ENCODE measurements around the gene MIS18A.
"Not testable (repeated sequence)": the region's sequence is repeated elsewhere in the genome, so short reads cannot be mapped to it uniquely, and the experiment has no call there.

Gene MIS18A

DNA sequence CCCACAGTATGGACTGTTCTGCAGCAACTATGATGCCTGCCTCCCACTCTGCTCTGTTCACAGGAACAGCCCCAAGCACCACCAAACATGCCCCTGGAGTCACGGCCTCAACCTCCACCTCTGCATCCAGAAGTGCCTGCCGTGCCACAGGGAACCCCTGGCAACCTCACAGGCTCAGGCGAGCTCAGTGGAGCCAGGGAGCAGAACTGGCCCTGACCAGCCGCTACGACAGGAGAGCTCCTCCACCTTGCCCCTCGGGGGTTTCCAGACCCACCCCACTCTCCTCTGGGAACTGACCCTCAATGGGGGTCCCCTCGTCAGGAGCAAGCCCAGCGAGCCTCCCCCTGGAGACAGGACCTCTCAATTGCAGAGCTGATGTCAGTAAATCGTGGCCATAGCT is 32.8 kb upstream of the MIS18A start:
- Histone ChIP-seq H3K27me3 (replicated peaks; ENCODE audit: insufficient read depth, low read length) (no peaks in the 10 kb centered on the region), H3K36me3 (replicated peaks; ENCODE audit: insufficient read depth, low read length) (0 out of 2 replicates have a peak, but pooled peaks cover 4% of the 10 kb centered on the region), H3F3A (ENCODE audit: insufficient read depth, low read length) (no peaks in the 10 kb centered on the region), H3K4me2 (ENCODE audit: low read depth, low read length) (no peak overlapping the region), H3K4me3 (ENCODE audit: low read length) (no peak overlapping the region), H3K9ac (ENCODE audit: low read length) (no peak overlapping the region), H3K27ac (ENCODE audit: low read length) (no peak overlapping the region), H4K20me1 (ENCODE audit: insufficient read depth, low read length) (no peaks in the 10 kb centered on the region), H3K9me2 (replicated peaks; ENCODE audit: insufficient read depth, low read length) (no peaks in the 10 kb centered on the region), H3K9me3 (replicated peaks; ENCODE audit: insufficient read depth, low read length) (no peaks in the 10 kb centered on the region), H3K4me1 (ENCODE audit: low read length) (no peaks in the 10 kb centered on the region), H3K79me2 (ENCODE audit: low read length) (no peaks in the 10 kb centered on the region), H2AFZ (ENCODE audit: low read length) (no peak overlapping the region)
- TF ChIP-seq EZH2phosphoT487 (IDR thresholded peaks at IDR 0.05; ENCODE audit: low read length), result no peak
- TF ChIP-seq EZH2 (optimal IDR thresholded peaks at IDR 0.05; ENCODE audit: low read depth, low read length), result no peak
- TF ChIP-seq, protein P1, sequence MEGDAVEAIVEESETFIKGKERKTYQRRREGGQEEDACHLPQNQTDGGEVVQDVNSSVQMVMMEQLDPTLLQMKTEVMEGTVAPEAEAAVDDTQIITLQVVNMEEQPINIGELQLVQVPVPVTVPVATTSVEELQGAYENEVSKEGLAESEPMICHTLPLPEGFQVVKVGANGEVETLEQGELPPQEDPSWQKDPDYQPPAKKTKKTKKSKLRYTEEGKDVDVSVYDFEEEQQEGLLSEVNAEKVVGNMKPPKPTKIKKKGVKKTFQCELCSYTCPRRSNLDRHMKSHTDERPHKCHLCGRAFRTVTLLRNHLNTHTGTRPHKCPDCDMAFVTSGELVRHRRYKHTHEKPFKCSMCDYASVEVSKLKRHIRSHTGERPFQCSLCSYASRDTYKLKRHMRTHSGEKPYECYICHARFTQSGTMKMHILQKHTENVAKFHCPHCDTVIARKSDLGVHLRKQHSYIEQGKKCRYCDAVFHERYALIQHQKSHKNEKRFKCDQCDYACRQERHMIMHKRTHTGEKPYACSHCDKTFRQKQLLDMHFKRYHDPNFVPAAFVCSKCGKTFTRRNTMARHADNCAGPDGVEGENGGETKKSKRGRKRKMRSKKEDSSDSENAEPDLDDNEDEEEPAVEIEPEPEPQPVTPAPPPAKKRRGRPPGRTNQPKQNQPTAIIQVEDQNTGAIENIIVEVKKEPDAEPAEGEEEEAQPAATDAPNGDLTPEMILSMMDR (IDR thresholded peaks at IDR 0.05; ENCODE audit: low read length), result no peak
- DNase-seq, result no peak

DNA sequence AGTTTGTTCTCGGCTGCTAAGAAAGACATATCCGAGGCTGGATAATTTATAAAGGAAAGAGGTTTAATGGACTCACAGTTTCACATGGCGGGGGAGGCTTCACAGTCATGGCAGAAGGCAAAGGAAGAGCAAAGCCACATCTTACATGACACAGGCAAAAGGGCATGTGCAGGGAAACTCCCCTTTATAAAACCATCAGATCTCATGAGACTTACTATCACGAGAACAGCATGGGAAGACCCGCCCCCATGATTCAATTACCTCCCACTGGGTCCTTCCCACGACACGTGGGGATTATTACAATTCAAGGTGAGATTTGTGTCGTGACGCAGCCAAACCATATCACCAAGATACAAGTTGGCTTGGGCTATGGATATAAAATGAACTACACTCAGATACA is 32.1 kb upstream of the MIS18A start:
- not testable (repeated sequence) for H3K27ac ChIP-seq (ENCODE audit: low read length); H3K4me2 ChIP-seq (ENCODE audit: low read depth, low read length); H3K79me2 ChIP-seq (ENCODE audit: low read length); H3K9me2 ChIP-seq (replicated peaks; ENCODE audit: insufficient read depth, low read length); H3K27me3 ChIP-seq (replicated peaks; ENCODE audit: insufficient read depth, low read length); DNase-seq; H3K9me3 ChIP-seq (replicated peaks; ENCODE audit: insufficient read depth, low read length); H4K20me1 ChIP-seq (ENCODE audit: insufficient read depth, low read length); H3K9ac ChIP-seq (ENCODE audit: low read length); H2AFZ ChIP-seq (ENCODE audit: low read length); H3K4me3 ChIP-seq (ENCODE audit: low read length); H3K36me3 ChIP-seq (replicated peaks; ENCODE audit: insufficient read depth, low read length); H3K4me1 ChIP-seq (ENCODE audit: low read length); H3F3A ChIP-seq (ENCODE audit: insufficient read depth, low read length)

DNA sequence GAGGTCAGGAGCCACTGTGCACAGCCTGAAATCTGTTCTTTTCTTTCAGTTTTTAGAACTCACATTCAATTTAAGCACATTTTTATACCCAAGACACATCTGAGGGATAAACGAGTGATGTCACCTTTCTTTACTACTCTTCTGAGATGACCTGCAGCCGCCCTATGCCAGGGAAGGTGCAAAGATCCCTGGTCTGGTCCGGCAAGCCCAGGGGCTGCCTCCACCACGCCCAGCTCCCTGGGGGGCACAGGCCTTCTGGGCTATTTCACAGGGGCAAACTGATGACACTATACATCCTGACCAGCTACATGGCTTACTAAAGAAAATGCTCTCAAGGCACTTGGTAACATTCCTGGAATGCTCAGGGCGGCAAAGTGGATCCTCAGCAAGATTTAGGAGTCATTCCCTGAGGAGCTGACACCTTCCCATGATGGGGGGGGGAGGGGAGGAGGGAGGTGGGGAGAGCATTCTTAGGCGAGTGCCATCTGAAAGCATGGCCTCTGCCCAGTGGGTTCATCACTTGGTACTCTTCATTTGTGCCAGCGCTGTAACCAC is 31.1 kb upstream of the MIS18A start:
- DNase-seq, result no peak
- Histone ChIP-seq H2AFZ (ENCODE audit: low read length) (no peak overlapping the region), H3K4me1 (ENCODE audit: low read length) (no peaks in the 10 kb centered on the region), H3K9ac (ENCODE audit: low read length) (no peak overlapping the region), H3K79me2 (ENCODE audit: low read length) (no peaks in the 10 kb centered on the region), H3K36me3 (replicated peaks; ENCODE audit: insufficient read depth, low read length) (0 out of 2 replicates have a peak, but pooled peaks cover 3% of the 10 kb centered on the region), H3K27me3 (replicated peaks; ENCODE audit: insufficient read depth, low read length) (no peaks in the 10 kb centered on the region), H3K4me3 (ENCODE audit: low read length) (no peak overlapping the region), H3K27ac (ENCODE audit: low read length) (no peak overlapping the region), H3K9me3 (replicated peaks; ENCODE audit: insufficient read depth, low read length) (no peaks in the 10 kb centered on the region), H3K9me2 (replicated peaks; ENCODE audit: insufficient read depth, low read length) (no peaks in the 10 kb centered on the region), H3F3A (ENCODE audit: insufficient read depth, low read length) (no peaks in the 10 kb centered on the region), H3K4me2 (ENCODE audit: low read depth, low read length) (no peak overlapping the region), H4K20me1 (ENCODE audit: insufficient read depth, low read length) (no peaks in the 10 kb centered on the region)
- no peak for TF ChIP-seq EZH2 (optimal IDR thresholded peaks at IDR 0.05; ENCODE audit: low read depth, low read length)
- TF ChIP-seq, protein P1 (IDR thresholded peaks at IDR 0.05; ENCODE audit: low read length), result no peak
- no peak for TF ChIP-seq EZH2phosphoT487 (IDR thresholded peaks at IDR 0.05; ENCODE audit: low read length)

DNA sequence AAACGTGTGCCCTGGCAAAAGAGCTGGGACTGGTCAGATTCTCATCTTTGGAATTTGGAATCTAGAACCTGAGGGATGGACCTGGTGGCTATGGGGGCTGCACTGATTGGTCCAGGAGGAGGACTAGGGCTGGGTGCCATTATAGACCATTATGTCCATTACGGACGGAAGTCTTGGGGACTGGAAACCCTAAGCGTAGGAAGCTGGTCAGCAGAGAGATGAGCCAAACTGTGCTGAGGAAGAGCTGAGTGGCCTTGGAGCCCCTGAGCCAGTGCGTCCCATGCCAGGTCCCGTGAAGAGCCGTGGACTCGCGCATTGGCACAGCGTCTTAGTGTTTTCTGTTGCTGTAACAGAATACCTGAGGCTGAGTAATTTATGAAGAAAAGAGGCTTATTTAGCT is 29.8 kb upstream of the MIS18A start:
- H4K20me1 ChIP-seq (ENCODE audit: insufficient read depth, low read length), result no peaks in the 10 kb centered on the region
- no peaks in the 10 kb centered on the region for H3K9me3 ChIP-seq (replicated peaks; ENCODE audit: insufficient read depth, low read length)
- H3K36me3 ChIP-seq (replicated peaks; ENCODE audit: insufficient read depth, low read length), result no peaks in the 10 kb centered on the region
- H3K4me3 ChIP-seq (ENCODE audit: low read length), result no peak overlapping the region
- H3K4me1 ChIP-seq (ENCODE audit: low read length), result no peaks in the 10 kb centered on the region
- no peak overlapping the region for H3K27ac ChIP-seq (ENCODE audit: low read length)
- no peak overlapping the region for H3K9ac ChIP-seq (ENCODE audit: low read length)
- H3F3A ChIP-seq (ENCODE audit: insufficient read depth, low read length), result no peaks in the 10 kb centered on the region
- TF ChIP-seq, protein P1 (IDR thresholded peaks at IDR 0.05; ENCODE audit: low read length), result no peak
- TF ChIP-seq EZH2 (optimal IDR thresholded peaks at IDR 0.05; ENCODE audit: low read depth, low read length), result no peak
- no peak for TF ChIP-seq EZH2phosphoT487 (IDR thresholded peaks at IDR 0.05; ENCODE audit: low read length)
- H3K4me2 ChIP-seq (ENCODE audit: low read depth, low read length), result no peak overlapping the region
- DNase-seq, result no peak
- H3K9me2 ChIP-seq (replicated peaks; ENCODE audit: insufficient read depth, low read length), result no peaks in the 10 kb centered on the region
- no peaks in the 10 kb centered on the region for H3K27me3 ChIP-seq (replicated peaks; ENCODE audit: insufficient read depth, low read length)
- H2AFZ ChIP-seq (ENCODE audit: low read length), result no peak overlapping the region
- H3K79me2 ChIP-seq (ENCODE audit: low read length), result no peaks in the 10 kb centered on the region

Data from MM.1S (cell line).